IMR-90 (cell line): ENCODE results near the gene GPR180. TPM values are rescaled to one million over a fixed set of nuclear protein-coding genes. Genes with fewer than 3 reads are reported as not detected.

Experiments
- ATAC-seq: fragments of 200-7000 bp; cut with Tn5 transposase; 2 replicates; pipeline ENCODE4 v1.9.1; 2020; ENCODE audit warnings: low read depth, mild to moderate bottlenecking, moderate library complexity
- BruUV-seq: library from RNA; stranded (reverse); fragments of 400-500 nt; replicated peaks from 2 replicates; lab custom pipeline; 2021; lab: Mats Ljungman, UMichigan
- CTCF ChIA-PET: fragments of 300-600 bp; formaldehyde crosslinking; extraction: SDS; loops from one replicate; lab custom pipeline; 2021; ENCODE audit warnings: antibody characterized with exemption; lab: Yijun Ruan, JAX
- POLR2A ChIA-PET: fragments of 300-600 bp; sonication (Branson Sonifier 250); formaldehyde crosslinking; loops from one replicate; lab custom pipeline; 2022; ENCODE audit warnings: antibody characterized with exemption; ENCODE audit not compliant: unreplicated experiment; lab: Charles Lee
- DNase-seq: peaks from one replicate; pipeline ENCODE4 v3.0.0; 2013
- H2AFZ ChIP-seq: replicated peaks from 2 replicates; pipeline ENCODE3; 2013; ENCODE audit warnings: low read length, mild to moderate bottlenecking; ENCODE audit not compliant: poor library complexity
- H2AK5ac ChIP-seq: 2 replicates; pipeline ENCODE4 v1.6.1; 2013; ENCODE audit warnings: low read depth, low read length, inconsistent platforms
- H2AK9ac ChIP-seq: replicated peaks from 2 replicates; pipeline ENCODE3; 2013; ENCODE audit warnings: mild to moderate bottlenecking, low read depth, low read length, moderate library complexity; ENCODE audit not compliant: poor library complexity
- H2BK120ac ChIP-seq: 2 replicates; pipeline ENCODE4 v1.6.1; 2013; ENCODE audit warnings: low read depth, low read length, inconsistent platforms
- H2BK15ac ChIP-seq: 3 replicates; pipeline ENCODE4 v1.6.1; 2013; ENCODE audit warnings: low read depth, low read length, inconsistent platforms
- H2BK20ac ChIP-seq: 2 replicates; pipeline ENCODE4 v1.6.1; 2013; ENCODE audit warnings: low read depth, mild to moderate bottlenecking, inconsistent platforms, low read length, moderate library complexity
- H2BK5ac ChIP-seq: 2 replicates; pipeline ENCODE4 v1.6.1; 2013; ENCODE audit warnings: mild to moderate bottlenecking, low read depth, low read length, inconsistent platforms; ENCODE audit not compliant: poor library complexity, severe bottlenecking
- H3K14ac ChIP-seq: replicated peaks from 2 replicates; pipeline ENCODE4 v1.6.1; 2013; ENCODE audit warnings: low read depth, low read length, inconsistent platforms
- H3K18ac ChIP-seq: 2 replicates; pipeline ENCODE4 v1.6.1; 2013; ENCODE audit warnings: low read depth, low read length, control low read depth
- H3K23ac ChIP-seq: 2 replicates; pipeline ENCODE4 v1.6.1; 2013; ENCODE audit warnings: low read depth, low read length, inconsistent platforms
- H3K27ac ChIP-seq: 2 replicates; pipeline ENCODE4 v1.5.1; 2013; ENCODE audit warnings: mild to moderate bottlenecking, control low read depth, low read length; ENCODE audit not compliant: insufficient read depth
- H3K27me3 ChIP-seq: 2 replicates; pipeline ENCODE4 v1.6.1; 2013; ENCODE audit warnings: low read length; ENCODE audit not compliant: control insufficient read depth, insufficient read depth
- H3K36me3 ChIP-seq: 2 replicates; pipeline ENCODE4 v1.6.1; 2013; ENCODE audit warnings: low read length, mixed read lengths; ENCODE audit not compliant: control insufficient read depth, insufficient read depth
- H3K4ac ChIP-seq: 2 replicates; pipeline ENCODE4 v1.6.1; 2013; ENCODE audit warnings: low read depth, low read length, inconsistent platforms
- H3K4me1 ChIP-seq: 2 replicates; pipeline ENCODE4 v1.6.1; 2013; ENCODE audit warnings: low read length, mixed read lengths; ENCODE audit not compliant: control insufficient read depth, insufficient read depth
- H3K4me2 ChIP-seq: 2 replicates; pipeline ENCODE4 v1.6.1; 2013; ENCODE audit warnings: low read depth, mild to moderate bottlenecking, control low read depth, low read length, moderate library complexity
- H3K4me3 ChIP-seq: 2 replicates; pipeline ENCODE4 v1.5.1; 2013; ENCODE audit warnings: low read depth, mild to moderate bottlenecking, control low read depth, low read length, moderate library complexity; ENCODE audit not compliant: insufficient read depth
- H3K56ac ChIP-seq: 2 replicates; pipeline ENCODE4 v1.6.1; 2013; ENCODE audit warnings: low read length, inconsistent platforms; ENCODE audit not compliant: insufficient read depth; ENCODE audit errors: extremely low read depth
- H3K79me1 ChIP-seq, 2 experiments: 2 replicates each; pipeline ENCODE4 v1.6.1; 2013; ENCODE audit warnings: low read length in 2 of 2, inconsistent platforms in 1 of 2, low read depth in 1 of 2
- H3K9ac ChIP-seq: 2 replicates; pipeline ENCODE4 v1.6.1; 2013; ENCODE audit warnings: low read depth, low read length, control low read depth
- H3K9me1 ChIP-seq: 2 replicates; pipeline ENCODE4 v1.6.1; 2013; ENCODE audit warnings: low read length, inconsistent platforms; ENCODE audit not compliant: insufficient read depth
- H3K9me3 ChIP-seq: 2 replicates; pipeline ENCODE4 v1.6.1; 2013; ENCODE audit warnings: low read length; ENCODE audit not compliant: control insufficient read depth, insufficient read depth
- H4K20me1 ChIP-seq: 2 replicates; pipeline ENCODE4 v1.6.1; 2013; ENCODE audit warnings: low read length, inconsistent platforms; ENCODE audit not compliant: insufficient read depth
- H4K5ac ChIP-seq: 2 replicates; pipeline ENCODE4 v1.6.1; 2013; ENCODE audit warnings: mild to moderate bottlenecking, low read depth, low read length, control low read depth
- H4K8ac ChIP-seq, 2 experiments: 2 replicates each; pipeline ENCODE4 v1.6.1; 2013; ENCODE audit warnings: low read depth in 2 of 2, low read length in 2 of 2, control low read depth in 1 of 2, inconsistent platforms in 1 of 2
- H4K91ac ChIP-seq: 2 replicates; pipeline ENCODE4 v1.6.1; 2013; ENCODE audit warnings: low read depth, low read length, inconsistent platforms; ENCODE audit not compliant: insufficient read depth
- BHLHE40 ChIP-seq: fragments of 150-350 bp; IDR thresholded peaks from 2 replicates; pipeline ENCODE4 v1.6.1; 2016; ENCODE audit warnings: mild to moderate bottlenecking, low read depth, low read length
- CEBPB ChIP-seq: IDR thresholded peaks from 2 replicates; pipeline ENCODE4 v1.6.1; 2012; ENCODE audit warnings: low read depth, low read length, improper control_type of control experiment
- CHD1 ChIP-seq: IDR thresholded peaks from 2 replicates; pipeline ENCODE4 v1.6.1; 2012; ENCODE audit warnings: low read depth, low read length, improper control_type of control experiment
- CTCF ChIP-seq: conservative IDR thresholded peaks from 2 replicates; pipeline ENCODE4 v1.5.1; 2012; ENCODE audit warnings: mild to moderate bottlenecking, low read depth, low read length, improper control_type of control experiment
- FOS ChIP-seq: fragments of 150-350 bp; IDR thresholded peaks from 2 replicates; pipeline ENCODE4 v1.6.1; 2016; ENCODE audit warnings: low read depth, low read length
- MAFK ChIP-seq: IDR thresholded peaks from 2 replicates; pipeline ENCODE4 v1.6.1; 2012; ENCODE audit warnings: low read depth, low read length, improper control_type of control experiment
- MAZ ChIP-seq: IDR thresholded peaks from 2 replicates; pipeline ENCODE4 v1.6.1; 2012; ENCODE audit warnings: low read depth, mild to moderate bottlenecking, low read length, improper control_type of control experiment, moderate library complexity, borderline replicate concordance
- MXI1 ChIP-seq: IDR thresholded peaks from 2 replicates; pipeline ENCODE4 v1.6.1; 2012; ENCODE audit warnings: low read depth, mild to moderate bottlenecking, low read length, moderate library complexity, borderline replicate concordance
- NFE2L2 ChIP-seq: fragments of 150-350 bp; IDR thresholded peaks from 2 replicates; pipeline ENCODE4 v1.6.1; 2016; ENCODE audit warnings: low read depth, mild to moderate bottlenecking, low read length
- POLR2A ChIP-seq: IDR thresholded peaks from 2 replicates; pipeline ENCODE4 v1.6.1; 2012; ENCODE audit warnings: mild to moderate bottlenecking, low read depth, low read length
- RAD21 ChIP-seq: IDR thresholded peaks from 2 replicates; pipeline ENCODE4 v1.6.1; 2012; ENCODE audit warnings: low read length, improper control_type of control experiment
- RCOR1 ChIP-seq: IDR thresholded peaks from 2 replicates; pipeline ENCODE4 v1.6.1; 2012; ENCODE audit warnings: mild to moderate bottlenecking, low read length, improper control_type of control experiment; ENCODE audit not compliant: insufficient replicate concordance
- RFX5 ChIP-seq: IDR thresholded peaks from 2 replicates; pipeline ENCODE4 v1.8.0; 2012; ENCODE audit warnings: low read depth, mild to moderate bottlenecking, low read length, moderate library complexity
- SMC3 ChIP-seq: fragments of 150-350 bp; IDR thresholded peaks from 2 replicates; pipeline ENCODE4 v1.6.1; 2016; ENCODE audit warnings: low read depth, mild to moderate bottlenecking, antibody characterized with exemption, low read length, moderate library complexity
- USF2 ChIP-seq: fragments of 150-350 bp; IDR thresholded peaks from 2 replicates; pipeline ENCODE4 v1.6.1; 2017; ENCODE audit warnings: mild to moderate bottlenecking, antibody characterized with exemption, low read length, low read depth
- WGBS, 2 experiments: methylation state at CpG; one replicate each; pipeline versions ENCODE4 v1.1.5 to v1.1.7; 2013; ENCODE audit warnings: missing lambda C conversion rate in 2 of 2; ENCODE audit not compliant: insufficient read length in 1 of 2; ENCODE audit errors: extremely low coverage in 2 of 2; 5-methylcytosine and 5-hydroxymethylcytosine counted together
- dilution Hi-C: fragments of 300-500 bp; cut with HindIII; formaldehyde crosslinking; loops from one replicate; pipeline ENCODE4 v1.14.3; 2018; ENCODE audit warnings: low sequenced_read_pairs; ENCODE audit not compliant: unreplicated experiment
- in situ Hi-C: fragments of 300-500 bp; cut with MboI; formaldehyde crosslinking; loops from 3 replicates; pipeline ENCODE4 v1.14.3; 2019; ENCODE audit warnings: low sequenced_read_pairs, inconsistent platforms, mixed read lengths
- intact Hi-C: fragments of 100-400 bp; cut with micrococcal nuclease; formaldehyde crosslinking; loops from 2 replicates; pipeline ENCODE4 v1.10.0; 2022
- polyA plus RNA-seq, 3 experiments: library from polyadenylated mRNA; depleted of rRNA; stranded (reverse); fragments of >200 nt; gene quantifications; 2 replicates each; pipeline ENCODE4 v1.2.3, GENCODE V29; 2012; ENCODE audit warnings: low replicate concordance in 1 of 3
- total RNA-seq: library from RNA; depleted of rRNA; stranded (reverse); fragments of >200 nt; gene quantifications from 2 replicates; pipeline ENCODE4 v1.2.3, GENCODE V29; 2012
- TF ChIP-seq, protein P1 (sequence below): fragments of 150-350 bp; IDR thresholded peaks from 2 replicates; pipeline ENCODE4 v1.6.1; 2016; ENCODE audit warnings: low read depth, mild to moderate bottlenecking, low read length, moderate library complexity, borderline replicate concordance

GPR180 gene
- total and polyA plus RNA-seq, 2 of the 4 experiments (the other 2 are of a cell fraction), result 2.8 to 10.8 TPM

GRCh38 chr13:94646904-94647303, 45.2 kb downstream of the GPR180 start:
- H2BK5ac ChIP-seq, result no peak overlapping the region
- dilution Hi-C loops, result no loop called here
- no peaks in the 10 kb centered on the region for H3K9me3 ChIP-seq
- H3K4me2 ChIP-seq, result no peak overlapping the region
- no peak overlapping the region for H4K5ac ChIP-seq
- no peaks in the 10 kb centered on the region for H3K9me1 ChIP-seq
- no peak overlapping the region for H3K14ac ChIP-seq
- no peak overlapping the region for H3K18ac ChIP-seq
- DNase-seq (no peak), ATAC-seq (no peak)
- no peak for TF ChIP-seq CHD1
- no peak for TF ChIP-seq RCOR1
- no peak for TF ChIP-seq RFX5
- TF ChIP-seq NFE2L2, result no peak
- no peak for TF ChIP-seq MAZ
- no peak for TF ChIP-seq RAD21
- TF ChIP-seq SMC3, result no peak
- TF ChIP-seq BHLHE40, result no peak
- no peak for TF ChIP-seq MAFK
- TF ChIP-seq, protein P1, sequence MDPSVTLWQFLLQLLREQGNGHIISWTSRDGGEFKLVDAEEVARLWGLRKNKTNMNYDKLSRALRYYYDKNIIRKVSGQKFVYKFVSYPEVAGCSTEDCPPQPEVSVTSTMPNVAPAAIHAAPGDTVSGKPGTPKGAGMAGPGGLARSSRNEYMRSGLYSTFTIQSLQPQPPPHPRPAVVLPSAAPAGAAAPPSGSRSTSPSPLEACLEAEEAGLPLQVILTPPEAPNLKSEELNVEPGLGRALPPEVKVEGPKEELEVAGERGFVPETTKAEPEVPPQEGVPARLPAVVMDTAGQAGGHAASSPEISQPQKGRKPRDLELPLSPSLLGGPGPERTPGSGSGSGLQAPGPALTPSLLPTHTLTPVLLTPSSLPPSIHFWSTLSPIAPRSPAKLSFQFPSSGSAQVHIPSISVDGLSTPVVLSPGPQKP, result no peak
- TF ChIP-seq FOS, result no peak
- no peak for TF ChIP-seq POLR2A
- TF ChIP-seq CEBPB, result no peak
- no peak for TF ChIP-seq MXI1
- no peak for TF ChIP-seq CTCF
- TF ChIP-seq USF2, result no peak
- no peak overlapping the region for H3K9ac ChIP-seq
- no peak overlapping the region for H2BK20ac ChIP-seq
- H2AK9ac ChIP-seq, result no peak overlapping the region
- no peak overlapping the region for H4K91ac ChIP-seq
- H2AFZ ChIP-seq, result no peak overlapping the region
- no peak overlapping the region for H3K56ac ChIP-seq
- BruUV-seq, result no TSS peak
- in situ Hi-C loops, result no loop called here
- no peak overlapping the region for H3K23ac ChIP-seq
- H3K4me1 ChIP-seq, result 0 out of 2 replicates have a peak, but pooled peaks cover 1% of the 10 kb centered on the region
- H3K79me1 ChIP-seq, result no peaks in the 10 kb centered on the region
- H3K4ac ChIP-seq, result no peak overlapping the region
- no peaks in the 10 kb centered on the region for H3K27me3 ChIP-seq
- ChIA-PET POLR2A (no interaction called here), CTCF (no interaction called here)
- H2BK120ac ChIP-seq, result no peak overlapping the region
- intact Hi-C loops, result no loop called here
- H3K36me3 ChIP-seq, result no peaks in the 10 kb centered on the region
- no peak overlapping the region for H2BK15ac ChIP-seq
- H4K20me1 ChIP-seq, result no peaks in the 10 kb centered on the region
- no CpG with 5 or more reads among the region's 4 CpGs for WGBS, 2 experiments
- no peak overlapping the region for H4K8ac ChIP-seq
- H3K27ac ChIP-seq, result no peak overlapping the region
- H3K4me3 ChIP-seq, result no peak overlapping the region
- H2AK5ac ChIP-seq, result no peak overlapping the region
